Measurements from ENCODE around the gene CCDC69.
"Not testable (repeated sequence)": the region's sequence is repeated elsewhere in the genome, so short reads cannot be mapped to it uniquely, and the experiment has no call there.

Gene CCDC69

GRCh38 chr5:151192626-151193025 is 31.3 kb downstream of the CCDC69 start:
- DNase-seq (ENCODE audit: low read depth): no peak

- DNase-seq (ENCODE audit: low read depth): no peak
These were observed 32.2 kb downstream of the CCDC69 start for GRCh38 chr5:151191661-151192060.

GRCh38 chr5:151189151-151189550 is 34.7 kb downstream of the CCDC69 start:
- DNase-seq (ENCODE audit: low read depth): no peak

- no peak for DNase-seq (ENCODE audit: low read depth)
These were observed 37.4 kb downstream of the CCDC69 start for GRCh38 chr5:151186538-151186937.

GRCh38 chr5:151186052-151186451 is 37.8 kb downstream of the CCDC69 start:
- no peak for DNase-seq (ENCODE audit: low read depth)

- no peak for DNase-seq (ENCODE audit: low read depth)
These were observed 39.4 kb downstream of the CCDC69 start for GRCh38 chr5:151184316-151185042.

- DNase-seq (ENCODE audit: low read depth): no peak
These were observed 40.2 kb downstream of the CCDC69 start for GRCh38 chr5:151183456-151184245.

- no peak for DNase-seq (ENCODE audit: low read depth)
These were observed 40.9 kb downstream of the CCDC69 start for GRCh38 chr5:151182976-151183375.

GRCh38 chr5:151182524-151182900 is 41.4 kb downstream of the CCDC69 start:
- DNase-seq (ENCODE audit: low read depth): no peak

GRCh38 chr5:151181818-151182523 is 41.9 kb downstream of the CCDC69 start:
- no peak for DNase-seq (ENCODE audit: low read depth)

GRCh38 chr5:151180291-151180690 is 43.6 kb downstream of the CCDC69 start:
- DNase-seq (ENCODE audit: low read depth): no peak

GRCh38 chr5:151179489-151179840 is 44.4 kb downstream of the CCDC69 start:
- DNase-seq (ENCODE audit: low read depth): no peak

GRCh38 chr5:151178777-151179488 is 45.0 kb downstream of the CCDC69 start:
- no peak for DNase-seq (ENCODE audit: low read depth)

- no peak for DNase-seq (ENCODE audit: low read depth)
These were observed 45.5 kb downstream of the CCDC69 start for GRCh38 chr5:151178372-151178771.

GRCh38 chr5:151176268-151176667 is 47.6 kb downstream of the CCDC69 start:
- not testable (repeated sequence) for DNase-seq (ENCODE audit: low read depth)

GRCh38 chr5:151174612-151175101 is 49.2 kb downstream of the CCDC69 start:
- DNase-seq (ENCODE audit: low read depth): no peak

- no peak for DNase-seq (ENCODE audit: low read depth)
These were observed 49.9 kb downstream of the CCDC69 start for GRCh38 chr5:151173711-151174611.

GRCh38 chr5:151171529-151171928 is 52.4 kb downstream of the CCDC69 start:
- no peak for DNase-seq (ENCODE audit: low read depth)

- DNase-seq (ENCODE audit: low read depth): no peak
These were observed 55.1 kb downstream of the CCDC69 start for GRCh38 chr5:151168602-151169344.

- DNase-seq (ENCODE audit: low read depth): no peak
These were observed 56.9 kb downstream of the CCDC69 start for GRCh38 chr5:151167022-151167421.

Measured in stimulated activated CD8-positive, alpha-beta memory T cell treated with anti-CD3 and anti-CD28 coated beads, Interleukin-12 subunit alpha, Interleukin-12 subunit beta, amount 100 ng/mL, for 1 hour (primary cell).